K562 (cell line): Measurements from ENCODE around the gene TLCD1. TPM values are rescaled to one million over a fixed set of nuclear protein-coding genes. Genes with fewer than 3 reads are reported as not detected.
A peak's percentile ranks its signal among the peaks of the same experiment; 100 is the strongest.

Experiments used
- ARHGAP35 ChIP-seq: fragments of 450-650 bp; IDR thresholded peaks from 2 replicates; pipeline ENCODE4 v1.6.1; 2018; ENCODE audit not compliant: partially characterized antibody
- ARNT ChIP-seq, 2 experiments: fragments of 450-650 bp; IDR thresholded peaks; 2 replicates each; pipeline ENCODE4 v1.6.1; 2016; ENCODE audit warnings: mild to moderate bottlenecking in 1 of 2
- CREM ChIP-seq: IDR thresholded peaks from 2 replicates; pipeline ENCODE4 v1.6.1; 2014; ENCODE audit warnings: antibody characterized with exemption, low read depth
- ESRRB ChIP-seq: fragments of 250-450 bp; sonication (Bioruptor Pico); IDR thresholded peaks from 2 replicates; pipeline ENCODE4 v1.5.0; 2020; ENCODE audit warnings: mild to moderate bottlenecking, moderate library complexity, borderline replicate concordance
- GTF2E2 ChIP-seq: fragments of 200-800 bp; sonication (Bioruptor generic); IDR thresholded peaks from 2 replicates; pipeline ENCODE4 v1.6.1; 2016; ENCODE audit warnings: missing genetic modification characterization, missing compliant biosample characterization
- HDAC1 ChIP-seq, 2 experiments: fragments of 450-650 bp; IDR thresholded peaks; 2 replicates each; pipeline ENCODE4 v1.6.1; 2016 to 2017; ENCODE audit warnings: inconsistent platforms in 1 of 2, mild to moderate bottlenecking in 1 of 2, moderate library complexity in 1 of 2
- HDAC2 ChIP-seq: fragments of 450-650 bp; IDR thresholded peaks from 2 replicates; pipeline ENCODE4 v1.6.1; 2016; ENCODE audit warnings: mild to moderate bottlenecking
- HES1 ChIP-seq: fragments of 450-650 bp; IDR thresholded peaks from 2 replicates; pipeline ENCODE4 v1.6.1; 2016; ENCODE audit warnings: low read depth, mild to moderate bottlenecking, moderate library complexity
- HINFP ChIP-seq: fragments of 450-650 bp; conservative IDR thresholded peaks from 2 replicates; pipeline ENCODE4 v1.6.1; 2016; ENCODE audit warnings: missing genetic modification characterization, low read depth, mild to moderate bottlenecking, control low read depth, missing compliant biosample characterization
- KLF16 ChIP-seq: IDR thresholded peaks from 2 replicates; pipeline ENCODE4 v1.6.1; 2016; ENCODE audit warnings: antibody characterized with exemption
- MED1 ChIP-seq: sonication (generic); formaldehyde crosslinking; IDR thresholded peaks from 2 replicates; pipeline ENCODE4 v1.8.1; 2023; ENCODE audit warnings: missing genetic modification reagents, borderline replicate concordance
- NCOA6 ChIP-seq: fragments of 450-650 bp; IDR thresholded peaks from 2 replicates; pipeline ENCODE4 v1.6.1; 2017; ENCODE audit warnings: mild to moderate bottlenecking
- NFXL1 ChIP-seq: fragments of 450-650 bp; formaldehyde crosslinking; IDR thresholded peaks from 2 replicates; pipeline ENCODE4 v1.4.0; 2021; ENCODE audit warnings: mild to moderate bottlenecking
- NR0B1 ChIP-seq: fragments of 450-650 bp; IDR thresholded peaks from one replicate; pipeline ENCODE4 v1.6.1; 2018; ENCODE audit warnings: mild to moderate bottlenecking, moderate library complexity; ENCODE audit not compliant: partially characterized antibody
- PCBP1 ChIP-seq: fragments of 200-400 bp; formaldehyde crosslinking; IDR thresholded peaks from 2 replicates; pipeline ENCODE4 v1.6.1; 2018; ENCODE audit warnings: mild to moderate bottlenecking, low read depth, low read length; ENCODE audit not compliant: poor library complexity, severe bottlenecking
- POLR2A ChIP-seq: fragments of 450-650 bp; conservative IDR thresholded peaks from 2 replicates; pipeline ENCODE4 v1.6.1; 2016
- SIN3B ChIP-seq: fragments of 450-650 bp; IDR thresholded peaks from 2 replicates; pipeline ENCODE4 v1.6.1; 2017; ENCODE audit warnings: low read depth, mild to moderate bottlenecking, moderate library complexity
- SMAD1 ChIP-seq: fragments of 150-350 bp; IDR thresholded peaks from 2 replicates; pipeline ENCODE4 v1.6.1; 2014; ENCODE audit warnings: low read length, low read depth; ENCODE audit not compliant: partially characterized antibody
- ZFP36 ChIP-seq: fragments of 150-350 bp; IDR thresholded peaks from 2 replicates; pipeline ENCODE4 v1.6.1; 2018; ENCODE audit warnings: low read length, low read depth; ENCODE audit not compliant: partially characterized antibody
- ZNF133 ChIP-seq: fragments of 250-450 bp; sonication (Bioruptor Pico); IDR thresholded peaks from 2 replicates; pipeline ENCODE4 v1.4.0; 2020; ENCODE audit warnings: mild to moderate bottlenecking
- ZNF311 ChIP-seq: fragments of 250-450 bp; sonication (Bioruptor Pico); IDR thresholded peaks from 2 replicates; pipeline ENCODE4 v1.4.0; 2020; ENCODE audit warnings: mild to moderate bottlenecking, moderate library complexity
- ZNF347 ChIP-seq: fragments of 450-650 bp; formaldehyde crosslinking; IDR thresholded peaks from 2 replicates; pipeline ENCODE4 v1.4.0; 2020; ENCODE audit warnings: low read depth, mild to moderate bottlenecking, moderate library complexity
- ZNF431 ChIP-seq: sonication (generic); formaldehyde crosslinking; IDR thresholded peaks from 2 replicates; pipeline ENCODE4 v1.8.0; 2022; ENCODE audit warnings: mild to moderate bottlenecking, missing genetic modification reagents
- ZNF444 ChIP-seq: fragments of 250-450 bp; sonication (Bioruptor Pico); IDR thresholded peaks from 2 replicates; pipeline ENCODE4 v1.4.0; 2020; ENCODE audit warnings: mild to moderate bottlenecking, moderate library complexity
- ZNF740 ChIP-seq, 3 experiments: fragments of 200-800 bp in 1 of 3; sonication (Bioruptor generic) in 1 of 3; sonication (generic) in 1 of 3; formaldehyde crosslinking in 1 of 3; IDR thresholded peaks; 2 replicates each; pipeline versions ENCODE4 v1.6.1 to v1.8.0; 2016 to 2022; ENCODE audit warnings: mild to moderate bottlenecking in 2 of 3, missing compliant biosample characterization in 2 of 3, missing genetic modification characterization in 2 of 3, missing genetic modification reagents in 1 of 3
- polyA plus RNA-seq, 8 experiments: library from polyadenylated mRNA; depleted of rRNA in 4 of 8; stranded (reverse) in 5 of 8; unstranded in 3 of 8; fragments of >200 nt; fragmentation: Nextera tagmentation in 2 of 8; fragmentation: Illumina TruSeq in 1 of 8; extraction: Ambion mirVana in 2 of 8; extraction: Trizol in 1 of 8; gene quantifications; 2 replicates each; pipeline versions ENCODE4 v1.2.1 to v1.2.3, GENCODE V29; 2011 to 2014; ENCODE audit warnings: inconsistent platforms in 1 of 8, missing spikeins in 1 of 8
- total RNA-seq, 7 experiments: library from RNA; depleted of rRNA in 6 of 7; stranded (reverse); fragments of >200 nt in 6 of 7; fragmentation: Illumina TruSeq in 2 of 7; extraction: Trizol in 2 of 7; gene quantifications; 2 replicates each; pipeline versions ENCODE4 v1.2.1 to v1.2.3, GENCODE V29; 2011 to 2021; ENCODE audit warnings: low replicate concordance in 1 of 7

TLCD1 gene
- total and polyA plus RNA-seq, 9 of the 15 experiments (the other 6 are each of a cell fraction or from before 2014, with no cell fraction given), result 6.8 to 37.7 (median 21.7) TPM

- TF ChIP-seq NR0B1 (no peak), ZNF311 (CRISPR knock-in tag) (0 out of 2 replicates have a peak, but pooled peaks have one; percentile 32), SMAD1 (no peak), ZNF444 (CRISPR knock-in tag) (0 out of 2 replicates have a peak, but pooled peaks have one; percentile 26), ZNF133 (CRISPR knock-in tag) (no peak), CREM (peak; percentile 8; the same call in 1 of the 2 replicates), ZNF347 (CRISPR knock-in tag) (no peak), ZFP36 (no peak), HES1 (no peak), ARHGAP35 (no peak), ZNF740 (CRISPR knock-in tag; IDR thresholded peaks at IDR 0.05) (no peak), ZNF740 (tag; IDR thresholded peaks at IDR 0.05) (peak in 1 of 2 experiments; percentile 8; a peak in 1 of 4 replicates), GTF2E2 (tag) (no peak; the same call in 1 of the 2 replicates), ZNF431 (no peak), ARNT (IDR thresholded peaks at IDR 0.05) (peak; percentile 7 to 12; a peak in 1 of 4 replicates), HDAC1 (IDR thresholded peaks at IDR 0.05) (no peak), KLF16 (no peak), ESRRB (CRISPR knock-in tag) (no peak), HDAC2 (0 out of 2 replicates have a peak, but pooled peaks have one; percentile 14), NCOA6 (no peak), HINFP (tag) (no peak), MED1 (CRISPR knock-in tag) (no peak), SIN3B (no peak), PCBP1 (no peak), POLR2A (peak; percentile 29; the same call in 1 of the 2 replicates), NFXL1 (CRISPR knock-in tag) (no peak)
These were observed 5.6 kb downstream of the TLCD1 start (continued) for GRCh38 chr17:28720247-28720996.
